Right ventricle myocardium inferior (tissue), 1 donor: ENCODE measurements around the gene NELL1. TPM values are rescaled to one million over a fixed set of nuclear protein-coding genes. Genes with fewer than 3 reads are reported as not detected.
"Not testable (repeated sequence)": the region's sequence is repeated elsewhere in the genome, so short reads cannot be mapped to it uniquely, and the experiment has no call there.

Source experiments
- ATAC-seq: fragments of 200-7000 bp; cut with Tn5 transposase; one replicate; pipeline ENCODE4 v1.9.1; 2020; ENCODE audit warnings: mild to moderate bottlenecking, moderate library complexity
- DNase-seq: peaks from one replicate; pipeline ENCODE4 v3.0.0; 2021; ENCODE audit errors: missing footprints
- intact Hi-C: fragments of 100-400 bp; cut with DNase I; formaldehyde crosslinking; loops from one replicate; pipeline ENCODE4 v1.11.0; 2022
- total RNA-seq: library from RNA; stranded (reverse); fragmentation: NEBNext Ultra II Directional; extraction: Animal tissue kit (Norgen Biotek cat#: 25700); gene quantifications from one replicate; pipeline ENCODE4 v1.2.1, GENCODE V29; 2021
- donor health status: DM: no; HTN: yes; CAD: no; lungs with severe emphysema.

The NELL1 gene
- total RNA-seq, 1 donor from 2014 or later: not detected

DNA sequence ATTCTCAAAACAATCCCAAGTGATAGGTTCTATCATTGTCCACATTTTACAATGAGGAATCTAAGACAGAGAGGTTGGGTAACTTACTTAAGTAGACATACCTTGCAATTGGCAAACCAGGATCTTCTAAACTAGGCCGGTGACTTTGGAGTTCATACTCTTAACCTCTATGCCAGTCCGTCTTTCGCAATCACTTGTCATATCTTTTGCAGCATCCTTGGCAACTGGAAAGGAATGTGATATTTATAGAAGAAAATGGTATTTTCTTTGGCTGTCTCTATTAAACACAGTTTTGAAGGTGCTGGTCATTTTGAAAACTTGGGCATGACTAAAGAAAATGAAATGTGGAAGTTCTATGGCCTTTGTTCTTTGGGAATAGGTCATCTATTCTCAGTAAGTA lies 556.5 kb downstream of the NELL1 start:
- no peak for DNase-seq
- intact Hi-C loops: no loop called here
- ATAC-seq: no peak

DNA sequence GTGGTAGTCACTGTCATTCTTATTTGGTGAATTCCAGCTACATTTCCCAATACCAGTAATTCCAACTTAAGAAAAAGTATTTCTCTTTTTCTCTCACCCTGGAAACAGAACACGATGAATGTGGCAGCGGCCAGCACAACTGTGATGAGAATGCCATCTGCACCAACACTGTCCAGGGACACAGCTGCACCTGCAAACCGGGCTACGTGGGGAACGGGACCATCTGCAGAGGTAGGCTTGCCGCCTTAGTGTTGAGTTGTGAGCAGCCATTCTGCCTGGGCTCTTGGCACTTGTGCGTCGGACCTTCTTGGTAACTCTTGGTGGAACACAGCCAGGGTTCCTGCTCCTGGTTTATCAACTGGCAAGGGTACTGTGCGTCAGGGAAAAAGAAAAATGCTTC lies 559.8 kb downstream of the NELL1 start:
- intact Hi-C loops: no loop called here

DNA sequence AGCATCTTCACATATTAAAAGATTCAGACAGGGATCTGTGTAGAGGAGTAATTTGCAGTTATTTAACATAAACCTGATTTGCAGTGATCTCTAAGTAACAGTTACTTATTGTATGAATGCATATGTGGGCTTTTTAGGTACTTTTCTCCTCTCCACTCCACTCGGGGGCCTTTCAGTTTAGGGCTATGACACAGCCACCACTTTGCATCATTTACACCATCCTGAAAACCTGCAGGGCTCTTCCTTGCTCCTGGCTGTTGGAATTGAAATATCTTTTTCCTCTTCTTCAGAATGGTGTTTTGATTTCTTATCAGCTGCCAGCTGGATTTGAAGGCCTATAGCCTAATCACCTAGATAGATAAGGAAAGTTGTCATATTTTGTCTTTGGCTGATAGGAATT lies 580.8 kb downstream of the NELL1 start:
- ATAC-seq (no peak), DNase-seq (no peak)
- intact Hi-C loops: no loop called here

More for the DNA sequence above, 559.8 kb downstream of the NELL1 start:
- DNase-seq (no peak), ATAC-seq (no peak)

DNA sequence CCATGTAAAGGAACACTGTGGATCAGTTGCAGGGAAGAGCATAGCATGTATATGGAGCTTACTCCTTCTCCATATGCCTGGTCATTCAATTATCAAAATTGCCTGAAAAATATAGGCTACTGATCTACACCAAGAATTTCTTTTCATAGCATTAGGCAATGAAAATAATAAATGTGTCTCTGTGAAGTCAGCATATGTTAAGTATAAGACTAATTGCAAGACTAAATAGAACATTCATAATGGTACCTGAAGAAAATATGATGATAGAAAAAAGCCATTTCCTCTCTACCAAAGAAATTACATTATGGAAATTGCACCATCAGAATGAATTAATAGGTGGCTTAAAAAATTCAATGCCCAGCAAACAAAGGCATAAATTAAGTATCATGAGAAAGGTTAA lies 584.7 kb downstream of the NELL1 start:
- intact Hi-C loops: no loop called here
- ATAC-seq: no peak

GRCh38 chr11:21254790-21255189 lies 585.4 kb downstream of the NELL1 start:
- no peak for ATAC-seq
- intact Hi-C loops: no loop called here
- DNase-seq: no peak

More for the DNA sequence above, 584.7 kb downstream of the NELL1 start:
- no peak for DNase-seq

DNA sequence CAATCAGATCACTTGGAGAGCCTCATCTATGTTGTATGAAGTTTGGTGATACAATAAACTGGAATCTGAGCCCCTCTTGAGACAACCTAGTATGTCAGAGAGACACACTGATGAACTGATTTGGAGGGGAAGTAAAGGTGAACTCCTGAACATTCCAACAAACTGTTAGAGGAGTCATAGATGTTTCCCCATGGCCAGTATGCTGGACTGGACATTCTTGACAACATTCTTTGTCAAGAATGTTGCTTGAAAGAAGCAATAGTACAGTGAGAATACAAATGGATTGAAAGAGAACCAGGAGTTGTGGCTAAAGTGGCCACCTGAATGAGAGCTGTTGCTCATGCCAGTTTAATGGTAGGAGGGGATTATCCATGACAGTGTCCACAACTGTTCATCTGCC lies 588.1 kb downstream of the NELL1 start:
- no peak for ATAC-seq
- DNase-seq: no peak
- intact Hi-C loops: no loop called here

DNA sequence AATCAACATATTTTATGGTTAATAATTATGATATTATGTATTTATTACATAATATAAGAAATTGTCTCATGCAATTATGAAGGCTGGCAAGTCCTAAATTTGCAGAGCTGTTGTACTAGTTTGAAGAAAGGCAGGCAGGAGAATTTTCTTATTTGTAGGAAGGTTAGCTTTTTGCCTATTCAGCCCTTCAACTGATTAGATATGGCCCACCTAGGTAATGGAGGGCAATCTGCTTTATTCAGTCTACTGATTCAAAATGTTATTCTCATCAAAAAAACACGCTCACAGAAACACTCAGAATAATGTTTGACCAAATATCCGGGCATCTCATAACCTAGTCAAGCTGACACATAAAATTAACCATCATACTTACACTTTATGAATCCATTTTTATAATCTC lies 589.0 kb downstream of the NELL1 start:
- ATAC-seq: no peak
- intact Hi-C loops: no loop called here
- DNase-seq: no peak

DNA sequence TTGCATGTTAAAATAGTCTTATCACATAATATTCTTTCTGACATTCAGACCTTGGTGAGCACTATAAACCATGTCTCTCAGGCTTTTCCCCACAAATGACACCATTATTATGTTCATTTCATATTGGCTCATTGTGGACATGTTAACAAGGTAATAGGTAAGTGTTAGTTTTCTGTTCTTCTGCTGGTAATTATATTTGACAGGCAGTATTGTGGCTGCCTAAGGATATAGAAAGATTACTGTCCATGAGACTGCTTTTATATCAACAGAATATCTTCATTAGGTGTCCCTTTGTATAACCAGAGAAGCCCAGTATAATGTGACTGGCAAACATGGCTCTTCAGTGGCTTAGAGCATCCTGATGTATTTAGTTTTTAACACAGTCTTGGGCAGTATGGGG lies 590.7 kb downstream of the NELL1 start:
- intact Hi-C loops: no loop called here
- DNase-seq (no peak), ATAC-seq (no peak)

DNA sequence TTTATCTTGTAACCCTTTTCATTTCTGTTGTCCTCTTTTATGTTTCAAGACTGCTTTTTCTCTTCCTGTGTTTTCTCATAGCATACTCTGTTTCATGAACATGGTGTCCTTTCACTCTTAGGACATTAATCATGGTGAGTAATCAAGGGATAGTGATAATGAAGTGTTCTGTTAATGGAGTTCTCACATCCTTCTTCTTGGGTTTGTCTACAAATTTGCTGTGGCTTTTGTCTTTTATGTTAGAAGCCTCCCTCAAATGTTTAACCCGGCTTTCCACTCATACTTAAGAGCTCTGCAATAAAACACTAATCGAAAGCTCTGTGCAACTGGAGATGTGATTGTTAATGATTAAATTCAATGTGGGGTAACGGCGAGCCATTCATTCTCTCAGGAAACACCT lies 593.6 kb downstream of the NELL1 start:
- DNase-seq (no peak), ATAC-seq (no peak)
- intact Hi-C loops: no loop called here

DNA sequence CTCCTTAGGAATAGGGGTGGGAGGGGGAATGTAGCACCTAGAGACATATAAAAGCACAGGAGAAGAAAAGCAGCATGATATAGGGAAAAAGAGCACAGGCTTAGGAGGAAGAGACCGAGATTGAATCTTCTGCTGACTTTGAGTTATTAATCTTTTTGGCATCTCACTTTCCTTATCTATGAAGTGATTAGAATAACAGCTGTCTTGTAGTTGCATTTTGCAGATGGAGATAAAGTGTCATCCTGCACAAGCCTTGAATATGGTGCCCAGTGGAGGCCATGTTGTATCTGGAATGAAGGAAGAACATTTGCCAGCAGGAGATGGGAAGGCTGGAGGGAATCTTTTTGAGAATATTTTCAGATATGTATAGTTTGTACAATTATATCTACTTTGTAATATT lies 594.7 kb downstream of the NELL1 start:
- DNase-seq (no peak), ATAC-seq (no peak)
- intact Hi-C loops: no loop called here

DNA sequence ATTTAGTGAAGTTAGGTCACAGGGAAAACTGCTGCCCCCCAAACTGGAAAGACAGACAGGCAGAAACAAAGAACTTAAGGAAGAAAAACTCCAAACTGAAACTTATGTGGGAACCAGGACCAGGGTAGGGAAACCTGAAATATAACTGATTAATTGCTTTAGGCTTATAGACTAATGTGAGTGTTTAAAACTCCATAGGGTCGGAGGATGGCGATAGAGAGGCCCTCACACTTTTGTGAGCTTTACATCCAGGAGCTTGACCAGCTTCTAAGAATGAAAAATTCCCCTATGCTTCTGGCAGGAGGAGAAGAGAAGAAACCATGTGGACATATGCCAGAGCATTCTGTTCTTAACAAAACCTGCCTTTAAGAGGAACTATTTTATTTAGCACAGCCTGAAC lies 598.6 kb downstream of the NELL1 start:
- ATAC-seq: no peak
- intact Hi-C loops: no loop called here
- DNase-seq: no peak

- DNase-seq, intact Hi-C loops: not testable (repeated sequence)
These were observed 602.8 kb downstream of the NELL1 start for GRCh38 chr11:21272139-21272538.

DNA sequence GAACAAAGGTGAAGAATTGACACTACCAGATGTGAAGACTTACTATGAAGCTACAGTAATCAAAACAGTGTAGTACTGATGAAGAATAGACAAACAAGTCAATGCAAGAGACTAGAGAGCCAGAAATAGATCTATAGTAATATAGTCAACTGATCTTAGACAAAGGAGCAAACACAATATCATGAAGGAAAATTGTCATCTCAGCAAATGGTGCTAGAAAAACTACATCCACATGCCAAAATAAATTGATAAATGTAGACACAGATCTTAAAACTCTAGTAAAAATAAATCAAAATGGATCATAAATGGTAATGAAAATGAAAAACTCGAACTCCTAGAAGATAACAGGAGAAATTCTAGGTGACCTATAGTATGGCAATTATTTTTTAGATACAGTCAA lies 609.5 kb downstream of the NELL1 start:
- ATAC-seq: no peak
- no peak for DNase-seq
- intact Hi-C loops: no loop called here

More at GRCh38 chr11:21272139-21272538, 602.8 kb downstream of the NELL1 start:
- ATAC-seq: not testable (repeated sequence)

GRCh38 chr11:21285104-21285503 lies 615.7 kb downstream of the NELL1 start:
- DNase-seq (no peak), ATAC-seq (no peak)
- intact Hi-C loops: no loop called here

- intact Hi-C loops: no loop called here
- ATAC-seq (no peak), DNase-seq (no peak)
These were observed 620.3 kb downstream of the NELL1 start for GRCh38 chr11:21289686-21290085.

GRCh38 chr11:21295508-21295907 lies 626.1 kb downstream of the NELL1 start:
- no peak for ATAC-seq
- intact Hi-C loops: no loop called here
- no peak for DNase-seq

GRCh38 chr11:21301981-21302380 lies 632.6 kb downstream of the NELL1 start:
- intact Hi-C loops: no loop called here
- DNase-seq: no peak

DNA sequence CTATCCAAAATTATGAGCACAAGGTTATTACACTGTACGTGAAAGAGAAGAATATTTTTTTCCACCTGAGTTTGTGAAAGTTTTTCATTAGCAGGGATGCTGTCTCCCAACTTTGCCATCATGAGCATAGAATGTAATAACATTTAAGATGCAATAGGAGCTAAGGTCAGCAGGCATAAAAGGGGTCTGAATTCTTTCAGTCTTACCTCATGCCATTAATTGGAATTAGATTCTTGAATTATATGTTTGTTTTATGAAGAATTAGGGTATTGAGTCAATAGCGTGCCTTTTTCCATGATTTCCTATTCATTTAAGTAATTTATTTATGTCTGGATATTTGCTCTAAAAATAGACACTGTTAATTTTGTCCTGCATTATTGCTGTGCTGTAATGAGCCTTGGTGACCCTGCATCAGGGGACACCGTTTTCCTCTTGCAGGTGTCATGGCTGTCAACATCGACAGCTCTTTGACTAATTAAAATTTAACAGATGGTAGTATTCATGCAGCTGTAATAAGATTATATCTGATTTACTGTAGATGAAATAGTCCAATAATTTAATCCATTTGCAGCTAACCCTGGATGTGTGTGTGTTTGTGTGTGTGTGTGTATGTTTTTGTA lies 637.5 kb downstream of the NELL1 start:
- no peak for DNase-seq
- intact Hi-C loops: no loop called here
- no peak for ATAC-seq

More at GRCh38 chr11:21301981-21302380, 632.6 kb downstream of the NELL1 start:
- ATAC-seq: no peak

DNA sequence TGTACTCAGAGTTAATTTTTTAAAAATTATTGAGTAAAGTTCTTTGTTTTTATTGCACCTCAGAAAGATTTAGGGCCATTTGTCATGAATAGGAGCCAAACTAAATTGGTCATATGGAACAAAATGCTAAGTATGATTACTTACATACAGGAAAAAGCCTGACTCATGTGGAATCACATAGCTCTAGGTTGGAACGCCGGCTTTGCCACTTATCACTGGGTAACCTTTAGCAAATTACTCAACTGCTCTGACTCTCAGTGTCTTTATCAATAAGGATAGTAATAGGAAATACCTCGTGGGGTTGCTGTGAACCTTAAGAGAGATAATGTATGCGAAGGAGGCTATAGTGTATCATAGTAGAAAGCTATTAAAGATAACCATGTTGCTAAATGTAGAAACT lies 638.5 kb downstream of the NELL1 start:
- intact Hi-C loops: no loop called here
- DNase-seq (no peak), ATAC-seq (no peak)

- DNase-seq (no peak), ATAC-seq (no peak)
- intact Hi-C loops: no loop called here
These were observed 647.2 kb downstream of the NELL1 start for GRCh38 chr11:21316591-21316990.

- DNase-seq (no peak), ATAC-seq (no peak)
- intact Hi-C loops: no loop called here
These were observed 651.7 kb downstream of the NELL1 start for GRCh38 chr11:21321072-21321471.
